ENCODE data around the gene STARD13. TPM values are rescaled to one million over a fixed set of nuclear protein-coding genes. Genes with fewer than 3 reads are reported as not detected.

STARD13 gene
- total RNA-seq, 1 experiment from 2014 or later = 2.1 TPM

DNA sequence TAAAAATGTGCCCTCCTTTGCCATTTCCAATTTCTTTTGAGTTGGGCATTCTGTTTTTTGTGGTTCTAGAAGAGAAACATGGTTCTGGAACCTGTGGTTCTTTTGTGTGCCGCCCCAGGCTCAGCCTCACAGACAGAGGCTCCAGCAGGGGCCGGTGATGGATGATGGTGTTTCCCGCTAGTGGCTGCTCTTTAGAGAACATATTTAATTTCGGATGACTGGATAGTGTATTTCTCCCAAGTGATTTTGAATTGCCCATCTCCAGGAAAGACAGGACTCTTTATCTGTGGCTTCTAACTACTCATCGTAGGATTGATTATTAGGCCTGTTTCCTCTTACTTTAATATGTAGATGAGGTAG, 194.2 kb downstream of the STARD13 start:
- H4K8ac ChIP-seq (replicated peaks; ENCODE audit: insufficient read length, low read depth, low read length) = no peak overlapping the region
- H3K14ac ChIP-seq (ENCODE audit: insufficient read depth, low read length) = no peak overlapping the region
- H4K5ac ChIP-seq (ENCODE audit: insufficient read length, low read depth, low read length) = no peak overlapping the region
- H3K4me1 Mint-ChIP-seq = peaks cover 25 to 28% of the 10 kb centered on the region in 2 experiments
- no peak overlapping the region for H3K56ac ChIP-seq (ENCODE audit: insufficient read length, low read depth, low read length)
- H3K4me3 Mint-ChIP-seq = no peak overlapping the region
- H3K4me2 ChIP-seq (ENCODE audit: insufficient read depth, insufficient read length, low read length) = no peak overlapping the region
- H3K27ac Mint-ChIP-seq = 0 out of 7 replicates have a peak overlapping the region, but pooled peaks of 1 of the 3 experiments have one; percentile 40
- no peak overlapping the region for H3K4ac ChIP-seq (ENCODE audit: low read depth, low read length)
- H2BK20ac ChIP-seq (ENCODE audit: low read depth, low read length, poor library complexity, severe bottlenecking) = no peak overlapping the region
- H3K36me3 Mint-ChIP-seq (ENCODE audit: insufficient read depth in 1 of 3, low read depth in 3 of 3) = no peaks in the 10 kb centered on the region
- TF ChIP-seq, protein P1, sequence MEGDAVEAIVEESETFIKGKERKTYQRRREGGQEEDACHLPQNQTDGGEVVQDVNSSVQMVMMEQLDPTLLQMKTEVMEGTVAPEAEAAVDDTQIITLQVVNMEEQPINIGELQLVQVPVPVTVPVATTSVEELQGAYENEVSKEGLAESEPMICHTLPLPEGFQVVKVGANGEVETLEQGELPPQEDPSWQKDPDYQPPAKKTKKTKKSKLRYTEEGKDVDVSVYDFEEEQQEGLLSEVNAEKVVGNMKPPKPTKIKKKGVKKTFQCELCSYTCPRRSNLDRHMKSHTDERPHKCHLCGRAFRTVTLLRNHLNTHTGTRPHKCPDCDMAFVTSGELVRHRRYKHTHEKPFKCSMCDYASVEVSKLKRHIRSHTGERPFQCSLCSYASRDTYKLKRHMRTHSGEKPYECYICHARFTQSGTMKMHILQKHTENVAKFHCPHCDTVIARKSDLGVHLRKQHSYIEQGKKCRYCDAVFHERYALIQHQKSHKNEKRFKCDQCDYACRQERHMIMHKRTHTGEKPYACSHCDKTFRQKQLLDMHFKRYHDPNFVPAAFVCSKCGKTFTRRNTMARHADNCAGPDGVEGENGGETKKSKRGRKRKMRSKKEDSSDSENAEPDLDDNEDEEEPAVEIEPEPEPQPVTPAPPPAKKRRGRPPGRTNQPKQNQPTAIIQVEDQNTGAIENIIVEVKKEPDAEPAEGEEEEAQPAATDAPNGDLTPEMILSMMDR (conservative IDR thresholded peaks at IDR 0.05) = no peak
- no peak overlapping the region for H3K9ac ChIP-seq (ENCODE audit: extremely low read depth, insufficient read length, low read length)
- no peak overlapping the region for H2BK15ac ChIP-seq (ENCODE audit: low read depth, low read length)
- H3K9me3 Mint-ChIP-seq = no peaks in the 10 kb centered on the region
- H3K79me2 ChIP-seq (ENCODE audit: insufficient read depth, low read length) = no peaks in the 10 kb centered on the region
- no peak overlapping the region for H2BK120ac ChIP-seq (ENCODE audit: low read depth, low read length, poor library complexity, severe bottlenecking)
- no peaks in the 10 kb centered on the region for H3K23me2 ChIP-seq (ENCODE audit: insufficient read length, low read depth, low read length, poor library complexity, severe bottlenecking)
- peaks cover 11% of the 10 kb centered on the region; the same call in 1 of the 2 replicates for H3K4me1 ChIP-seq (ENCODE audit: insufficient read depth, low read length)
- H3K27me3 Mint-ChIP-seq (ENCODE audit: low read depth) = no peaks in the 10 kb centered on the region; the same call in none of the 2 replicates
- no peak overlapping the region for H3K18ac ChIP-seq (ENCODE audit: insufficient read length, low read depth, low read length)
- H2BK5ac ChIP-seq (ENCODE audit: insufficient read length, low read length) = no peak overlapping the region
- H3K27me3 ChIP-seq (ENCODE audit: insufficient read depth, low read length) = no peaks in the 10 kb centered on the region
- H4K91ac ChIP-seq (ENCODE audit: insufficient read length, low read depth, low read length) = no peak overlapping the region
- H2BK12ac ChIP-seq (ENCODE audit: insufficient read length, low read depth, low read length) = no peak overlapping the region
- H4K20me1 ChIP-seq (ENCODE audit: control insufficient read depth, insufficient read depth, insufficient read length) = no peaks in the 10 kb centered on the region
- no peak for DNase-seq
- no peaks in the 10 kb centered on the region for H3K79me1 ChIP-seq (ENCODE audit: insufficient read depth, low read depth, low read length, poor library complexity, severe bottlenecking)
- no peak overlapping the region for H3K27ac ChIP-seq (ENCODE audit: insufficient read length, low read depth, low read length)
- H2AK5ac ChIP-seq (ENCODE audit: insufficient read length, low read length) = no peak overlapping the region
- WGBS (ENCODE audit: extremely low coverage, insufficient read length, low lambda C conversion rate) = no CpG with 5 or more reads among the region's 5 CpGs
- no peaks in the 10 kb centered on the region for H3K9me3 ChIP-seq (ENCODE audit: control insufficient read depth, low read depth, low read length)
- H3T11ph ChIP-seq (ENCODE audit: low read length) = no peak overlapping the region
- no peak overlapping the region for H2AFZ ChIP-seq (ENCODE audit: low read length)
- H3K23ac ChIP-seq (ENCODE audit: insufficient read length, low read depth, low read length) = no peak overlapping the region

Measured in H9 (cell line).